ENCODE measurements around the gene TPST1.

- TF ChIP-seq, protein P1, sequence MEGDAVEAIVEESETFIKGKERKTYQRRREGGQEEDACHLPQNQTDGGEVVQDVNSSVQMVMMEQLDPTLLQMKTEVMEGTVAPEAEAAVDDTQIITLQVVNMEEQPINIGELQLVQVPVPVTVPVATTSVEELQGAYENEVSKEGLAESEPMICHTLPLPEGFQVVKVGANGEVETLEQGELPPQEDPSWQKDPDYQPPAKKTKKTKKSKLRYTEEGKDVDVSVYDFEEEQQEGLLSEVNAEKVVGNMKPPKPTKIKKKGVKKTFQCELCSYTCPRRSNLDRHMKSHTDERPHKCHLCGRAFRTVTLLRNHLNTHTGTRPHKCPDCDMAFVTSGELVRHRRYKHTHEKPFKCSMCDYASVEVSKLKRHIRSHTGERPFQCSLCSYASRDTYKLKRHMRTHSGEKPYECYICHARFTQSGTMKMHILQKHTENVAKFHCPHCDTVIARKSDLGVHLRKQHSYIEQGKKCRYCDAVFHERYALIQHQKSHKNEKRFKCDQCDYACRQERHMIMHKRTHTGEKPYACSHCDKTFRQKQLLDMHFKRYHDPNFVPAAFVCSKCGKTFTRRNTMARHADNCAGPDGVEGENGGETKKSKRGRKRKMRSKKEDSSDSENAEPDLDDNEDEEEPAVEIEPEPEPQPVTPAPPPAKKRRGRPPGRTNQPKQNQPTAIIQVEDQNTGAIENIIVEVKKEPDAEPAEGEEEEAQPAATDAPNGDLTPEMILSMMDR (IDR thresholded peaks at IDR 0.05), result no peak
- TF ChIP-seq POLR2A (IDR thresholded peaks at IDR 0.05), result no peak
Measured at GRCh38 chr7:66331883-66332282, 126.7 kb downstream of the TPST1 start.

Measured in Peyer's patch (tissue), 4 donors.